ENCODE data around the gene PELI2.
A peak's percentile ranks its signal among the peaks of the same experiment; 100 is the strongest.

Gene PELI2, protein sequence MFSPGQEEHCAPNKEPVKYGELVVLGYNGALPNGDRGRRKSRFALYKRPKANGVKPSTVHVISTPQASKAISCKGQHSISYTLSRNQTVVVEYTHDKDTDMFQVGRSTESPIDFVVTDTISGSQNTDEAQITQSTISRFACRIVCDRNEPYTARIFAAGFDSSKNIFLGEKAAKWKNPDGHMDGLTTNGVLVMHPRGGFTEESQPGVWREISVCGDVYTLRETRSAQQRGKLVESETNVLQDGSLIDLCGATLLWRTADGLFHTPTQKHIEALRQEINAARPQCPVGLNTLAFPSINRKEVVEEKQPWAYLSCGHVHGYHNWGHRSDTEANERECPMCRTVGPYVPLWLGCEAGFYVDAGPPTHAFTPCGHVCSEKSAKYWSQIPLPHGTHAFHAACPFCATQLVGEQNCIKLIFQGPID

DNA sequence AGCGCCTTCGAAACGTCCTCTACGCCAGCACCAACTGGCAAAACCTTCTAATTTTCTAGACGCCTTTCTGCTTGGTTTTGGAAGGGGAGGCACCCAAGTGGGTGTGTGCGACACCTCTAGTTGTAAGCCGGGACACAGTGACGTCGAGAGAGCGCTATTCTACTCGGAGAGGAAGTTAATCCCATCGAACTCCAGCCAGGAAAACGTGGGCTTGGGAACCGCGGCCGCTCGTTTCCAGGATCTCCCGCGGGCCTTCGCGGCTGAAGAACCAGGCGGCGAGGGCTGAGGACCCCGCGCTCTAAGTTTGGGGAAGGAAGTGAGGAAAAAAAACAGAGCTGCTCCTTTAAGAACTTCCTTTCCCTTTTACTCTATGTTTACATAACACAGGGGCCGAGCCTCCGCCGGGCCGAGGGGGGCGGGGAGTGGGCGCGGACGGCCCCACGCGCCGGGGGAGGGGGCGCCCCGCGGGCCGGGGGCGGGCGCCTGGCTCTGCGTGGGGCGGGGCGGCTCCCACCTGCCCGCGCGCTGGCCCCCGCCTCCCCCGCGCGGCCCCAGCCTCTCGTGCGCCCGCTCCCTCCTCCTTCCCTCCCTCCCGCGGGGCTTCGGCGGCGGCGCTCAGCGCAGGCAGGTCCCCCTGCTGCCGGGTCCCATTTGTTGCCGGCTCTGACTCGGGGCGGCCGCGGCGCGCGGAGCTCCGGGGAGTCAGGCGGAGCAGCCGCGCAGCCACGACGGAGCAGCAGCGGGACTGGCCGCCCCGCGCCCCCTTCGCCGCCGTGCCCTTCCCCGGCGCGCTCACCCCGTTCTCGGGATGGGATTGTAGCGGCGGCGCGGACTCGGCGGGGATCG is at the start of gene PELI2:
Gene PELI2 (plus strand): TSS at position 647 of the 846 bp plus-strand sequence. CDS start 250 bp downstream, outside the sequence.
- Mint-ChIP-seq H3K4me1 (peaks cover 34% of the 10 kb centered on the region), H3K27ac (peak within 1 kb of the TSS; percentile 75), H3K36me3 (ENCODE audit: low read depth) (no peaks in the 10 kb centered on the region), H3K9me3 (no peaks in the 10 kb centered on the region), H3K27me3 (peaks cover 13% of the 10 kb centered on the region), H3K4me3 (peak within 1 kb of the TSS; percentile 87)
- ATAC-seq: peak; percentile 81
- DNase-seq: peak; percentile 71

DNA sequence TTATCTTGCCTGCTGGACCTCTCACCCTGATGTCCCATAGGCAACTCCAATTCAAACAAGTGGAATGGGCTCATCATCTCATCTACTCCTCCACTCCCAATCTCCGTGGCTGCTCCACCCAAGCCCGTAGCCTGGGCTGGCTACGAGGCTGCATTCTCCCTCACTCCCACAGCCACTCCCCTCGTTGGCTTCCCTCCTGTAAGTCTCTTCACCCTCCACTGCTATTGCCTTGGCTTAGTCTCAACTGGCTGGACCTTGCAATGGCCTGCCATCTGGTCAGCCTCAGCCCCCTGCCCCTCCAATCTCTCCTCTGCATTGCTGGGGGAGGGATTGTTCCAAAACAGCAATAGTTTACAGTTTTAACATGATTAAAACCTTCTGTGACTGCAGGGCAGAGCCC is 44.4 kb upstream of the PELI2 start:
- no peaks in the 10 kb centered on the region for H3K36me3 Mint-ChIP-seq (ENCODE audit: low read depth)
- H3K4me3 Mint-ChIP-seq: no peak overlapping the region
- H3K4me1 Mint-ChIP-seq: no peaks in the 10 kb centered on the region
- ATAC-seq (no peak), DNase-seq (no peak)
- H3K27me3 Mint-ChIP-seq: peaks cover 8% of the 10 kb centered on the region
- H3K27ac Mint-ChIP-seq: no peak overlapping the region
- H3K9me3 Mint-ChIP-seq: no peaks in the 10 kb centered on the region

DNA sequence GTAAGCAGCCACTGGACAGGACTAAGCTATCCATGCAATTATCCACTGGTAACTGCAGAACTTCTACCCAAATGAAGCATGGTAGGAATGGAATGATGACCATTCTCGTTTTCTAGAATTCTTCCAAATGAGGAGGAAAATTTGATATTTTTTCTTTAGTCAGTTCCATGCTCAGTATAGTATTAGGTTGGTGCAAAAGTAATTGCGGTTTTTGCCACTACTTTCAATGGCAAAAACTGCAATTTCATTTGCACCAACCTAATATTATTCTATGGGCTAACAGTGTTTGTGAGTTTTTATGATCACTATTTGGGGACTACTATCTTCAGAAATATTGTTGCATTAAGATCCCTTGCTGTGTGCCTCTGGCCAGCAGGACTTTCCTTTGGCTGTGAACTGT is 42.9 kb upstream of the PELI2 start:
- Mint-ChIP-seq H3K4me3 (no peak overlapping the region), H3K4me1 (no peaks in the 10 kb centered on the region), H3K36me3 (ENCODE audit: low read depth) (no peaks in the 10 kb centered on the region), H3K9me3 (no peaks in the 10 kb centered on the region), H3K27ac (no peak overlapping the region), H3K27me3 (peaks cover 8% of the 10 kb centered on the region)
- ATAC-seq (no peak), DNase-seq (no peak)

DNA sequence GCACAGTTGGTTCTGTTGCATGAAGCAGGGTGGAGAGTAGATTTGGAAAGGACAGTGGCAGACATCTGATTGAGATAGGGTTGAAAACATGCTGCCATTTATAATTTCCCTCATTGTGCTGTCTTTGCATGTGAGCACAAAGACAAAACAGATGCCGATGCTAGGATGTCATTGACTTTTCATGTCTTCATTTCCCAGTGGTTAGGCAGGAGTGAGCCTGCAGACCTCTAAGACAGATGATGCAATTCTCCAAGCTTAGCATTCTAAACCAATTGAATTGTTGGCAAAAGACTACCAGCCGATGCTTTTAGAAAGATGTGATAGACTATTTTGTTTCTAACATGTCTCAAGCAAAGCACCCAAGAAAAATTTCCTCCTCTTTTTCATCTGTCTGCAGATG is 37.1 kb upstream of the PELI2 start:
- no peak overlapping the region for H3K4me3 Mint-ChIP-seq
- H3K27me3 Mint-ChIP-seq: peaks cover 14% of the 10 kb centered on the region
- H3K36me3 Mint-ChIP-seq (ENCODE audit: low read depth): no peaks in the 10 kb centered on the region
- no peak overlapping the region for H3K27ac Mint-ChIP-seq
- no peaks in the 10 kb centered on the region for H3K4me1 Mint-ChIP-seq
- ATAC-seq: no peak
- no peak for DNase-seq
- H3K9me3 Mint-ChIP-seq: no peaks in the 10 kb centered on the region

DNA sequence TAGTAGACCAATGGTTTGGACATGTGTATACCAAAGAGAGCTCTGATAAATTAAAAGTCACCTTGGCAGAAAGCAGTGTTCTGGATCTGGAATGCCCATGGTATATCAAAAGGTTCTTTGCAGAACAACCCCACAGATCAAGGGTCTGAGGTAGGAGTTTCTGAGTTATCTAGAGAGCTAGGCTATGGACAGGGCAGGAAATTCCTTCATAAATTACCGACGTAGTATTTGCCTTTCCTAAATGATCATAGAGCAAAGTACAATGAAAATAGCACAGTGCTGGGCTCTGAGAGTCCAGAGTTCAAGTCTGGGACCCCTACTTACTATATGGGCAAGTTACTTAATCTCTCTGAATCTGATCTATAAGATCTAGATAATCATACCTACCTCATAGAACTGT is 35.3 kb upstream of the PELI2 start:
- ATAC-seq (no peak), DNase-seq (no peak)
- Mint-ChIP-seq H3K9me3 (no peaks in the 10 kb centered on the region), H3K27ac (no peak overlapping the region), H3K4me3 (no peak overlapping the region), H3K4me1 (no peaks in the 10 kb centered on the region), H3K36me3 (ENCODE audit: low read depth) (no peaks in the 10 kb centered on the region), H3K27me3 (peaks cover 15% of the 10 kb centered on the region)

DNA sequence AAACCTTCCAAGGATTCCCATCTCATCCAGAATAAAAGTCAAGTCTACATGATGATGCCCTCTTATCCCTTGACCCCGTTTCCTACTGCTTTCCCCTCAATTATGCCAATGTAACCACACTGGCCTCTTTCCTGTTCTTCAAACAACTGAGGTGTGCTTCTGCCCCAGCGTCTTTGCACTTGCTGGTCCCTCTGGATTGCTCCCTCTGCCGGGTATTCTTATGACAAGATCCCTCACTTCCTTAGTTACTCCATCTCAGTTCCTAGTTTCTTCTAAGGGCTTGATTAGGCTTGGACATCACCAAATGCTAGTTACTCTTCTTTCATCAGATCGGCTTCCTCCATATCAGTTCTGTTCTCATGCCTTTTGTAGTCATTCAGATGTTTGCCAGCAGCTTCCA is 32.7 kb upstream of the PELI2 start:
- Mint-ChIP-seq H3K9me3 (no peaks in the 10 kb centered on the region), H3K4me3 (no peak overlapping the region), H3K36me3 (ENCODE audit: low read depth) (no peaks in the 10 kb centered on the region), H3K4me1 (no peaks in the 10 kb centered on the region), H3K27me3 (peaks cover 17% of the 10 kb centered on the region), H3K27ac (no peak overlapping the region)
- DNase-seq (no peak), ATAC-seq (no peak)

DNA sequence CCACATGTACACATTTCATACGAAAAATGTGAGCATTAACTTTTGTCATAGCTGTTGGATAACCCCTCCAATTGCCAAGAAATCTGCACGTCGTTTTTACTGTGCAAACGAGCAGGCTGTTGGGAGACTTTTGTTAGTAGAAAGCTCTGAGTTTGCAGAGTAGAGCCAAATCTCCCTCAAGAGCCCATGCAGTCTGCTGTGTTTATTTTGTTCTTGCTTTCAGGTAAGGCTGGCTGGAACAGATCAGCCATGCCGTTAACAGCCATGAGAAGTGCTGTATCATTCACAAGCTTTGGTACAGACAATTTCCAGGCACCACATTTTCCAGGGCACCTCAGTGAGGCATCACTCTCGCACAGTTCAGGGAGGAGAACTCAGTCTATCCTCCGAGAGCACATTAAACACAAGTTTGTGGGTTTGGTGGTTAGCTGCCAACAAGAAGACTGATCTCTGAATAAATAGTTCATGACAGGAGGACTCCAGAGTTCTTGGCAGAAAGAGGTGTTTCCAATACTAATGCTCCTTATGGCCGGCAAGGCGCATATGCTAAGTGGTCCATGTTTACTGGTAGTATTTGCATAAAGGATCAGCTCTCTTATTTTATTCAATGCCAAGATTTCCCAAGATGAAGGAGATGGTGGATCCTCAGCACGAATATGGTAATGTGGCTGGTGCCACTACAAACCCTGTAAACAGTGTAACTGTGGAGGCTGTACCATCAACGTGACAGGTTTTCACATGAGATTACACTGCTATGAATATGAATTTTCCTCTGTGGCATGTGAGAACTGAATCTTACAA is 30.3 kb upstream of the PELI2 start:
- H3K27me3 Mint-ChIP-seq: peaks cover 10% of the 10 kb centered on the region
- no peak for DNase-seq
- H3K36me3 Mint-ChIP-seq (ENCODE audit: low read depth): no peaks in the 10 kb centered on the region
- no peak overlapping the region for H3K27ac Mint-ChIP-seq
- ATAC-seq: no peak
- H3K4me1 Mint-ChIP-seq: no peaks in the 10 kb centered on the region
- no peaks in the 10 kb centered on the region for H3K9me3 Mint-ChIP-seq
- no peak overlapping the region for H3K4me3 Mint-ChIP-seq

DNA sequence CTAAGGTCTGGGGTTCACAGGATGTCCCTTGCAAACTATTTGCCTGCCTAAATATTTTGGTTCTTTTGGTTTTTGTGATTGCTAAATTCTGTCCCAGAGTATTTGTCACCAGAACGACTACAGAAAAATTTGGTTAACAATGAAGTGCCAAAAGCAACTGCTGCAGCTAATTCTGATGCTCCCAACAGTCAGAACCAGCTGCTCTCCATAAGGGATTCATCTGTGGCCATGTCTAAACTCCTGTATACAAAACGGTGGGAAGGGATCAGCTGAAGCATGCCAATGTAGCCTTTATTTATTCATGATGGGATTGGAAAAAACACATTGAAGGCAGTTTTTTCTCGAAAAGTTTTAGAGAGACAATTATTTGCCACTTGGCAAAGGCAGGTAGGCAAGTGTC is 29.3 kb upstream of the PELI2 start:
- Mint-ChIP-seq H3K4me1 (no peaks in the 10 kb centered on the region), H3K36me3 (ENCODE audit: low read depth) (no peaks in the 10 kb centered on the region), H3K27me3 (peaks cover 8% of the 10 kb centered on the region), H3K27ac (no peak overlapping the region), H3K4me3 (no peak overlapping the region), H3K9me3 (no peaks in the 10 kb centered on the region)
- no peak for ATAC-seq
- DNase-seq: no peak

DNA sequence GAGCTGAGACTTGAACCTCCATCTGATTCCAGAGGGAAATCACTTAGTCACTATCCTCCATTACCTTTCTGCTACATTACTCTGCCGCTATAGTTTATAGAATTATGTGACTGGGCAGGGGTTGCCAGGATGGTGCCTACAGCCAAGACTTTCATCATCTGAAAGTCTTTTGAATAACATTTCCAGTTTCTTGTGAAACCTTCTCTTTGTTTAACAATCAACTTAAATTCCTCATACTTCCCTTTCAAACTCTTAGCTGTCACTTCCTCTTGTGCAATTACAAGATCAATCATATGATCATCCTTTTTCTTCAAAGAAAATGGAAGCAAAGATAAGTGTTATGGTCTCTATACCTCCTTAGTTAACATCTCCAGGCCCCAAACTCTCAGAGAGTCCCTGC is 25.4 kb upstream of the PELI2 start:
- ATAC-seq (no peak), DNase-seq (no peak)
- Mint-ChIP-seq H3K4me1 (no peaks in the 10 kb centered on the region), H3K9me3 (no peaks in the 10 kb centered on the region), H3K4me3 (no peak overlapping the region), H3K27ac (no peak overlapping the region), H3K36me3 (ENCODE audit: low read depth) (no peaks in the 10 kb centered on the region), H3K27me3 (peaks cover 7% of the 10 kb centered on the region)

DNA sequence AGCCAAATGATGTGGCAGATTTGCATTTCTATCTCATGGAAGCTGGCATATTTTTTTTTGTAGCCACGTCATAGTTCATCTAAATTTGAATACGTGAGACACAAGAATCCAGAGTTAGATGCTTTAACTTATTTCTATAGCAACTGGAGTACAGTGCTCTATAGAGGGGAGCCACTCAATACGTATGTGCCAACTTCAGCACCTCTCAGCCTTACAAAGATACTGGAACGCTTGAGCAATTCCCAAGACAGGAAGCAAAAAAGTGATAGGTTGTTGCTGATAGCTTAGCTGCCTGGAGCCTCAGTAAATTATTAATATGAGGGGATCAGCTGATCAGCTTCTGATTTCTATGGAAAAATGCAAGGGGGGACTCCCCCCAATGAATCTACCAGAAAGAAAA is 24.1 kb upstream of the PELI2 start:
- H3K4me3 Mint-ChIP-seq: no peak overlapping the region
- ATAC-seq: no peak
- H3K36me3 Mint-ChIP-seq (ENCODE audit: low read depth): no peaks in the 10 kb centered on the region
- no peaks in the 10 kb centered on the region for H3K9me3 Mint-ChIP-seq
- H3K27me3 Mint-ChIP-seq: peaks cover 5% of the 10 kb centered on the region
- no peaks in the 10 kb centered on the region for H3K4me1 Mint-ChIP-seq
- no peak overlapping the region for H3K27ac Mint-ChIP-seq
- DNase-seq: no peak

DNA sequence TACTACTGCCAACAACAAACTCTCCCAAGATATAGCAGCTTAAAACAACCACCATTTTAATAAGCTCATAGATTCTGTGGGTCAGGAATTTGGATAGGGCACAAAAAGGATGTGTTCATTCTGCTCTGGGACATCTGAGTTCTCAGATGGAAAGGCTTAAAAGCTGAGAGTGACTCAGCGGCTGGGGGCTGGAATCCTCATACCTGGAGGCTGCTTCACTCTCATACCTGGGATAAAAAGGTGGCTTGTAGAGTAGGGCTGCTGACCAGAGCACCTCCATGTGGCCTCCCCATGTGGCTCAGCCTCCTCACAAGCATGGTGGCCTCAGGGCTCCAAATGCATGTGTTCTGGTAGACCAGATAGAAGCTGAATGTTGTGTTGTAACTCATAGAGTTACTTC is 20.2 kb upstream of the PELI2 start:
- Mint-ChIP-seq H3K9me3 (no peaks in the 10 kb centered on the region), H3K4me1 (no peaks in the 10 kb centered on the region), H3K27ac (no peak overlapping the region), H3K4me3 (no peak overlapping the region), H3K27me3 (peaks cover 7% of the 10 kb centered on the region), H3K36me3 (ENCODE audit: low read depth) (no peaks in the 10 kb centered on the region)
- DNase-seq (no peak), ATAC-seq (no peak)

DNA sequence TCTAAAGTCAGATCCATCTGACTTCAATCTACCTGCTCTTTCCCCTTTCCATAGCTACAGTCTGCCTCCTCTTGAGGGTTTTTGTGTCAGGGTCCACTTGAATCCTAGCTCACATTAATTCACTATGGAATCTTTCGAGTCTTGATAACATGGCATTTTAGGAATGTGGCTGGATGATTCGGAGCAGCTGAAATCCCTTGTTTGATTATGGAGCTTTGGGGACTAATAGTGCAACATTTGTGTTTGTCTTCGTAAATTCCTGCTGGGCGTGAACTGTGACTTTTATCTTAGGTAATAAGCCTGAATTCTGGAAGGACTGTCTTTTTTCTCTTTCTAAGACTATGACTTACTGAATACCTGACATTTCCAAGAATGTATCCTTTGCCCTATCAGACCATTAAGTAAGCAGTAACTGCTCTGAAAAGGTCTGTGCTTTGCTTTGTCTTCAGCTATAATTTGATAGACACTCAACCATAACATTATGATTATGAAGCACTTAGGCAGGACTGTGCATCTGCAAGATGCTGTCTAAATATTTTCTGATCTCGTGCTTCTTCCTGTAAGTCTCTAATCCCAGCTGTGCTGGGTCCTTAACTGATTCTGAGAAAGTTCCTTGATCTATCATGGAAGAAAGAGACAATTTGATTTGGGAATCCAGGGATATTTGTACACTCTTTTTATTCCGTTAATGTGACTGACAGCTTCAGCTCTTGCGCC is 19.0 kb upstream of the PELI2 start:
- H3K27ac Mint-ChIP-seq: no peak overlapping the region
- DNase-seq: no peak
- H3K27me3 Mint-ChIP-seq: peaks cover 7% of the 10 kb centered on the region
- H3K9me3 Mint-ChIP-seq: no peaks in the 10 kb centered on the region
- H3K4me3 Mint-ChIP-seq: no peak overlapping the region
- ATAC-seq: no peak
- H3K4me1 Mint-ChIP-seq: no peaks in the 10 kb centered on the region
- no peaks in the 10 kb centered on the region for H3K36me3 Mint-ChIP-seq (ENCODE audit: low read depth)

DNA sequence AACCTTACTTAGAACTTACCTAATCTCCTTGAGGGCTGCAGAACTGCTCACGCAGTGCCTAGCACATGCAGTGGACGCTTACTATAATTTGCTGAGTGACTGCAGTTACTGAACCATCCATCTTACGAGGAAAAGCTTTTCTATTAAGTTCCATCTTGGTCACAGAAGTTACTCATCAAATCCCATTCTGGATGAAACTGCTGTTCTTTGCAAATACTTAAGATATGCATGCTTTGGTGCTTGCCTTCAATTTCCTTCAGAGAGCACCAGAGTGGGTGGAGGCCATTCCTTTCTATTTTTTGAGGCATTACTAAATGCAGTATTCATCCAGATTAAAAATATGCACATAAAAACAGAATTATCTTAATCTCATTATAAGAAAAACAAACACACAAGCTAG is 17.7 kb upstream of the PELI2 start:
- Mint-ChIP-seq H3K27ac (no peak overlapping the region), H3K4me3 (no peak overlapping the region), H3K9me3 (no peaks in the 10 kb centered on the region), H3K36me3 (ENCODE audit: low read depth) (no peaks in the 10 kb centered on the region), H3K4me1 (no peaks in the 10 kb centered on the region), H3K27me3 (peaks cover 3% of the 10 kb centered on the region)
- ATAC-seq: no peak
- no peak for DNase-seq

DNA sequence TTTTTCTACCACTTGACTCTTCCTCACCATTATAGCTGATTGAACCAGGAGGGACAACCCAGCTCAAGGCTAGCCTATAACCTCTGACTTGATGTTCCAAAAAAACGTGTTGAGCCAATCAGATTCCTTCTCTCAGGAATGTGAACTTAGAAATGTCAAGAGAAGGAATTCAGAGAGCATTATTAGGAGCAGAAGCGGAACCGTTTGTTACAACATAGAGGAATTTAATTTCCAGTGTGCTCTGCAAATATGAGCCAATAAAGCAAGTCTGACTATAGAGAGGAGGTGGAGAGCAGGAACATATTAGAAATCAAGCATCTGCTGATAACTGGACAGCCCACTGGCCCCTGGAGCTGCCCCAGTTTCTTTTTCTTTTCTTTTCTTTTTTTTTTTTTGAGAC is 15.3 kb upstream of the PELI2 start:
- Mint-ChIP-seq H3K36me3 (ENCODE audit: low read depth) (no peaks in the 10 kb centered on the region), H3K27ac (no peak overlapping the region), H3K9me3 (no peaks in the 10 kb centered on the region), H3K4me1 (no peaks in the 10 kb centered on the region), H3K27me3 (peaks cover 2% of the 10 kb centered on the region), H3K4me3 (no peak overlapping the region)
- DNase-seq: no peak
- no peak for ATAC-seq
